H1 (cell line): ENCODE data around the gene S100A16. TPM values are rescaled to one million over a fixed set of nuclear protein-coding genes. Genes with fewer than 3 reads are reported as not detected.

Experiments used
- CTCF ChIA-PET: fragments of 300-600 bp; sonication (Branson Sonifier 250); formaldehyde crosslinking; loops from one replicate; lab custom pipeline; 2021; ENCODE audit not compliant: partially characterized antibody; lab: Charles Lee
- POLR2A ChIA-PET: fragments of 300-600 bp; sonication (Branson Sonifier 250); formaldehyde crosslinking; loops from one replicate; lab custom pipeline; 2021; ENCODE audit warnings: inconsistent platforms; ENCODE audit not compliant: partially characterized antibody; lab: Charles Lee
- DNase-seq, 2 experiments: peaks; one replicate each; pipeline versions ENCODE4 v3.0.0 to v3.0.0-alpha.2; 2010 to 2022; ENCODE audit warnings: low spot score in 2 of 2, low read depth in 1 of 2, mixed read lengths in 1 of 2
- FAIRE-seq: peaks from 2 replicates; lab custom pipeline; 2011; peaks lifted over from hg19 to GRCh38; lab: Jason Lieb, UNC
- H2AFZ ChIP-seq: 2 replicates; pipeline ENCODE4 v1.8.1; 2012; ENCODE audit warnings: low read length, inconsistent platforms
- H2AK5ac ChIP-seq: 2 replicates; pipeline ENCODE4 v1.6.1; 2013; ENCODE audit warnings: low read depth, low read length
- H2BK120ac ChIP-seq: replicated peaks from 2 replicates; pipeline ENCODE3; 2013; ENCODE audit warnings: low read depth, low read length, inconsistent platforms
- H2BK12ac ChIP-seq: 2 replicates; pipeline ENCODE4 v1.6.1; 2013; ENCODE audit warnings: low read depth, low read length
- H2BK15ac ChIP-seq: 2 replicates; pipeline ENCODE4 v1.6.1; 2013; ENCODE audit warnings: low read length
- H2BK20ac ChIP-seq: 2 replicates; pipeline ENCODE4 v1.6.1; 2013; ENCODE audit warnings: low read length
- H2BK5ac ChIP-seq: 2 replicates; pipeline ENCODE4 v1.6.1; 2013; ENCODE audit warnings: low read depth, low read length
- H3K14ac ChIP-seq: 2 replicates; pipeline ENCODE4 v1.6.1; 2013; ENCODE audit warnings: inconsistent platforms; ENCODE audit not compliant: insufficient read length
- H3K18ac ChIP-seq: 2 replicates; pipeline ENCODE4 v1.6.1; 2013; ENCODE audit warnings: low read length; ENCODE audit errors: extremely low read depth
- H3K23ac ChIP-seq: 2 replicates; pipeline ENCODE4 v1.6.1; 2013; ENCODE audit warnings: inconsistent platforms; ENCODE audit not compliant: insufficient read length
- H3K23me2 ChIP-seq: 2 replicates; pipeline ENCODE4 v1.6.1; 2013; ENCODE audit warnings: low read depth, low read length
- H3K27ac ChIP-seq: 2 replicates; pipeline ENCODE4 v1.6.1; 2011; ENCODE audit warnings: low read depth, low read length, inconsistent platforms
- H3K27me3 ChIP-seq, 4 experiments: replicated peaks in 1 of 4; 1 replicate in 1 of 4; 2 replicates in 3 of 4; pipeline versions ENCODE4 v1.6.1 to v1.8.1; 2011 to 2013; ENCODE audit warnings: low read length in 3 of 4, mild to moderate bottlenecking in 3 of 4, inconsistent platforms in 2 of 4, mixed read lengths in 2 of 4, moderate library complexity in 1 of 4; ENCODE audit not compliant: control insufficient read depth in 3 of 4, insufficient read depth in 3 of 4; ENCODE audit errors: extremely low read depth in 1 of 4
- H3K36me3 ChIP-seq, 4 experiments: 2 replicates each; pipeline versions ENCODE4 v1.6.1 to v1.8.1; 2011 to 2013; ENCODE audit warnings: mild to moderate bottlenecking in 4 of 4, low read length in 3 of 4, moderate library complexity in 2 of 4, control low read depth in 1 of 4, inconsistent platforms in 1 of 4; ENCODE audit not compliant: insufficient read depth in 4 of 4, control insufficient read depth in 2 of 4
- H3K4ac ChIP-seq: replicated peaks from 2 replicates; pipeline ENCODE3; 2013; ENCODE audit warnings: low read length, low read depth, mixed read lengths, inconsistent platforms; ENCODE audit not compliant: insufficient read length
- H3K4me1 ChIP-seq, 4 experiments: replicated peaks in 1 of 4; 1 replicate in 1 of 4; 2 replicates in 3 of 4; pipeline versions ENCODE4 v1.6.1 to v1.8.1; 2011 to 2013; ENCODE audit warnings: low read length in 3 of 4, inconsistent platforms in 2 of 4, mixed read lengths in 1 of 4; ENCODE audit not compliant: insufficient read depth in 4 of 4, control insufficient read depth in 3 of 4
- H3K4me2 ChIP-seq, 2 experiments: 2 replicates each; pipeline versions ENCODE4 v1.6.1 to v1.8.1; 2011 to 2013; ENCODE audit warnings: low read depth in 2 of 2, low read length in 2 of 2, control low read depth in 1 of 2, inconsistent platforms in 1 of 2, mild to moderate bottlenecking in 1 of 2; ENCODE audit not compliant: insufficient read depth in 1 of 2
- H3K4me3 ChIP-seq, 4 experiments: fragments of 200-600, 300-600 bp in 1 of 4; sonication (generic), shearing (Covaris generic), sonication (Bioruptor Twin) in 1 of 4; 2 replicates each; pipeline versions ENCODE4 v1.5.1 to v1.8.1; 2011 to 2016; ENCODE audit warnings: low read length in 4 of 4, low read depth in 3 of 4, control low read depth in 2 of 4, inconsistent platforms in 2 of 4, mild to moderate bottlenecking in 2 of 4, mixed read lengths in 1 of 4, moderate library complexity in 1 of 4; ENCODE audit not compliant: insufficient read depth in 2 of 4; ENCODE audit errors: extremely low read depth in 1 of 4
- H3K56ac ChIP-seq: replicated peaks from 2 replicates; pipeline ENCODE3; 2013; ENCODE audit warnings: low read depth, mild to moderate bottlenecking, mixed read lengths, low read length, inconsistent platforms; ENCODE audit not compliant: insufficient read length
- H3K79me1 ChIP-seq: 2 replicates; pipeline ENCODE4 v1.6.1; 2013; ENCODE audit warnings: low read depth, low read length, control low read depth
- H3K79me2 ChIP-seq, 2 experiments: 2 replicates each; pipeline versions ENCODE4 v1.6.1 to v1.8.1; 2012 to 2013; ENCODE audit warnings: low read length in 2 of 2, mild to moderate bottlenecking in 2 of 2, inconsistent platforms in 1 of 2; ENCODE audit not compliant: insufficient read depth in 2 of 2, control insufficient read depth in 1 of 2
- H3K9ac ChIP-seq, 4 experiments: replicated peaks in 1 of 4; 1 replicate in 1 of 4; 2 replicates in 3 of 4; pipeline versions ENCODE4 v1.6.1 to v1.8.1; 2011 to 2013; ENCODE audit warnings: low read depth in 3 of 4, low read length in 3 of 4, control low read depth in 2 of 4, mild to moderate bottlenecking in 2 of 4, moderate library complexity in 2 of 4, inconsistent platforms in 1 of 4; ENCODE audit errors: extremely low read depth in 1 of 4
- H3K9me3 ChIP-seq, 2 experiments: 2 replicates each; pipeline versions ENCODE4 v1.6.1 to v1.8.1; 2012 to 2013; ENCODE audit warnings: mild to moderate bottlenecking in 2 of 2, moderate library complexity in 2 of 2, control low read depth in 1 of 2, inconsistent platforms in 1 of 2, low read depth in 1 of 2, low read length in 1 of 2, mixed read lengths in 1 of 2; ENCODE audit not compliant: insufficient read depth in 2 of 2
- H4K20me1 ChIP-seq, 2 experiments: replicated peaks in 1 of 2; 2 replicates each; pipeline versions ENCODE3 to v1.8.1; 2011 to 2013; ENCODE audit warnings: inconsistent platforms in 2 of 2, low read length in 2 of 2, mild to moderate bottlenecking in 1 of 2; ENCODE audit not compliant: insufficient read depth in 2 of 2, control insufficient read depth in 1 of 2
- H4K5ac ChIP-seq: 2 replicates; pipeline ENCODE4 v1.6.1; 2013; ENCODE audit warnings: low read length, low read depth, mixed read lengths, inconsistent platforms; ENCODE audit not compliant: insufficient read length
- H4K8ac ChIP-seq: 2 replicates; pipeline ENCODE4 v1.8.0; 2013; ENCODE audit warnings: mild to moderate bottlenecking, moderate library complexity, low read length, inconsistent platforms; ENCODE audit not compliant: insufficient read depth; ENCODE audit errors: extremely low read depth
- H4K91ac ChIP-seq: replicated peaks from 2 replicates; pipeline ENCODE3; 2013; ENCODE audit warnings: low read length, mixed read lengths, inconsistent platforms; ENCODE audit not compliant: insufficient read length
- BACH1 ChIP-seq: IDR thresholded peaks from 2 replicates; pipeline ENCODE4 v1.6.1; 2012; ENCODE audit warnings: low read length, improper control_type of control experiment
- POLR2AphosphoS5 ChIP-seq: IDR thresholded peaks from 2 replicates; pipeline ENCODE4 v1.6.1; 2011; ENCODE audit warnings: low read depth, low read length
- TEAD4 ChIP-seq: IDR thresholded peaks from 2 replicates; pipeline ENCODE4 v1.6.1; 2012; ENCODE audit warnings: low read depth, low read length, inconsistent platforms, mixed read lengths
- ZNF274 ChIP-seq: IDR thresholded peaks from 2 replicates; pipeline ENCODE4 v1.7.0; 2012; ENCODE audit warnings: low read length, borderline replicate concordance; ENCODE audit errors: extremely low read depth
- WGBS, 2 experiments: shearing (Covaris generic) in 1 of 2; methylation state at CpG; one replicate each; pipeline versions ENCODE4 v1.1.6 to v1.1.7; 2013 to 2015; ENCODE audit warnings: low lambda C conversion rate in 2 of 2, mixed read lengths in 2 of 2, inconsistent platforms in 1 of 2, low coverage in 1 of 2, missing lambda C conversion rate in 1 of 2; ENCODE audit not compliant: insufficient replicate concordance in 2 of 2, insufficient coverage in 1 of 2, insufficient read length in 1 of 2; ENCODE audit errors: extremely low coverage in 1 of 2, missing lambda C conversion rate in 1 of 2; 5-methylcytosine and 5-hydroxymethylcytosine counted together
- polyA plus RNA-seq, 7 experiments: library from polyadenylated mRNA; depleted of rRNA in 3 of 7; stranded (reverse) in 5 of 7; unstranded in 2 of 7; fragments of >200 nt in 5 of 7; fragments of 200-250 nt in 2 of 7; gene quantifications; 1 replicate in 5 of 7; 2 replicates in 1 of 7; 4 replicates in 1 of 7; pipeline versions ENCODE4 v1.2.1 to v1.2.3, GENCODE V29; 2011 to 2013; ENCODE audit warnings: missing spikeins in 2 of 7, mixed read lengths in 2 of 7
- total RNA-seq: library from RNA; stranded (reverse); fragmentation: NEBNext Ultra II Directional; extraction: Animal tissue kit (Norgen Biotek cat#: 25700); gene quantifications from 2 replicates; pipeline ENCODE4 v1.2.1, GENCODE V29; 2021

The S100A16 gene
- total and polyA plus RNA-seq, 2 of the 8 experiments (the other 6 are each of a cell fraction or from before 2014, with no cell fraction given), result 14.9 to 61.4 TPM

DNA sequence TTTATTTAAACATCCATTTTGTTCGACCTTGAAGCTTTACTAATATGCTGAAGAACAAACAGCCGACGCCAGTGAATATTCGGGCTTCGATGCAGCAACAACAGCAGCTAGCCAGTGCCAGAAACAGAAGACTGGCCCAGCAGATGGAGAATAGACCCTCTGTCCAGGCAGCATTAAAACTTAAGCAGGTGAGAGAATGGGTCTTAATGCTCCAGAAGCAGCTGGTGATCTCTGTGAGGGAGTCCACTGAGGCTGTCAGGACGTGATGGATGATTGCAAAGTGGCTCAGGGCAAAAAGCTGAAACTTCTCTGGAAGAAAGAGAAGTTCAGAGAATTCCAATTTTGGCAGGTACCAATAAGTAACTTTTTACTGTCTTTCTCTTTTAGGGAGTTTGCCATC lies 25.3 kb upstream of the S100A16 start:
- H3K18ac ChIP-seq, result no peak overlapping the region
- H2BK20ac ChIP-seq, result no peak overlapping the region
- H3K56ac ChIP-seq, result no peak overlapping the region
- H4K20me1 ChIP-seq, result peaks cover 4 to 6% of the 10 kb centered on the region in 2 experiments
- no peak overlapping the region for H3K14ac ChIP-seq
- ChIA-PET CTCF (interaction anchor here (0.6 to 5.4 kb wide), 12 partner anchors 10 to 159 kb away, joined by 3 to 28 read pairs (median 3); partner anchors contain the start of genes S100A1 and S100A13), POLR2A (interaction anchor here (0.9 to 16.2 kb wide), 6 partner anchors 8 to 138 kb away, joined by 3 to 343 read pairs (median 18); partner anchors contain the start of genes ILF2, S100A1, S100A13 and S100A16)
- H3K9me3 ChIP-seq, result no peaks in the 10 kb centered on the region
- H3K27ac ChIP-seq, result no peak overlapping the region
- no peaks in the 10 kb centered on the region for H3K27me3 ChIP-seq
- peaks cover 0 to 3% (median 3%) of the 10 kb centered on the region in 4 experiments; a peak in 5 of 7 replicates for H3K4me1 ChIP-seq
- H2BK15ac ChIP-seq, result no peak overlapping the region
- no peak overlapping the region for H2BK5ac ChIP-seq
- no peak overlapping the region for H3K9ac ChIP-seq
- peaks cover 0 to 47% of the 10 kb centered on the region in 2 experiments; a peak in 3 of 4 replicates for H3K79me2 ChIP-seq
- H3K23me2 ChIP-seq, result no peaks in the 10 kb centered on the region
- H2AK5ac ChIP-seq, result no peak overlapping the region
- H3K79me1 ChIP-seq, result no peaks in the 10 kb centered on the region
- no peak overlapping the region for H3K4me3 ChIP-seq
- DNase-seq (no peak), FAIRE-seq (no peak)
- H4K5ac ChIP-seq, result no peak overlapping the region
- no peak overlapping the region for H3K4ac ChIP-seq
- peak overlapping the region; percentile 18; the same call in 1 of the 2 replicates for H4K8ac ChIP-seq
- H4K91ac ChIP-seq, result no peak overlapping the region
- H3K4me2 ChIP-seq, result no peak overlapping the region
- H3K23ac ChIP-seq, result no peak overlapping the region
- H2AFZ ChIP-seq, result no peak overlapping the region
- H3K36me3 ChIP-seq, result peaks cover 50 to 74% (median 67%) of the 10 kb centered on the region in 4 experiments
- H2BK12ac ChIP-seq, result no peak overlapping the region
- no peak overlapping the region for H2BK120ac ChIP-seq
- WGBS, 2 experiments, result 85% methylated on average over 6 of the region's 6 CpGs; no CpG with 5 or more reads in 1 of the 2 experiments
- TF ChIP-seq BACH1, result no peak
- TF ChIP-seq TEAD4, result no peak
- TF ChIP-seq ZNF274, result no peak
- TF ChIP-seq POLR2AphosphoS5, result no peak
